PFSK-1 (cell line): ENCODE data around the gene CENPP.

Experiments used
- FOXP2 ChIP-seq: optimal IDR thresholded peaks from 2 replicates; pipeline ENCODE3; 2011; ENCODE audit warnings: borderline replicate concordance, control low read depth, inconsistent platforms; ENCODE audit not compliant: insufficient read depth; ENCODE audit errors: extremely low read length, extremely low read depth
- SIN3A ChIP-seq: IDR thresholded peaks from 2 replicates; pipeline ENCODE4 v1.6.1; 2012; ENCODE audit warnings: mild to moderate bottlenecking, low read length, moderate library complexity, borderline replicate concordance; ENCODE audit not compliant: insufficient read depth

GRCh38 chr9:92619601-92620300, 294.0 kb downstream of the CENPP start:
- TF ChIP-seq SIN3A (no peak), FOXP2 (no peak)
